ENCODE measurements around the gene MAST4.

DNA sequence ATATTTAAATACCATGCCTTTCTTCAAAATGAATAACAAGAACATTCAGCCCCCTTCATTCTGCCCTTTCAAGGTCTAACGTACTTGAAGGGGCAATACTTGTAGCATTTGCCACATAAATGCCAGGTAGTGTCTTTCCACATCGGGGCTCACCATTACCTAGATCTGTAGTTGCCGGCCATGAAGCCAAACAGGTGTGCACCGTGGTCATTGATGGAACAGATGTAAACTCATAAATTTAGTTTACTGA lies 407.4 kb downstream of the MAST4 start:
- TF ChIP-seq, protein P1, sequence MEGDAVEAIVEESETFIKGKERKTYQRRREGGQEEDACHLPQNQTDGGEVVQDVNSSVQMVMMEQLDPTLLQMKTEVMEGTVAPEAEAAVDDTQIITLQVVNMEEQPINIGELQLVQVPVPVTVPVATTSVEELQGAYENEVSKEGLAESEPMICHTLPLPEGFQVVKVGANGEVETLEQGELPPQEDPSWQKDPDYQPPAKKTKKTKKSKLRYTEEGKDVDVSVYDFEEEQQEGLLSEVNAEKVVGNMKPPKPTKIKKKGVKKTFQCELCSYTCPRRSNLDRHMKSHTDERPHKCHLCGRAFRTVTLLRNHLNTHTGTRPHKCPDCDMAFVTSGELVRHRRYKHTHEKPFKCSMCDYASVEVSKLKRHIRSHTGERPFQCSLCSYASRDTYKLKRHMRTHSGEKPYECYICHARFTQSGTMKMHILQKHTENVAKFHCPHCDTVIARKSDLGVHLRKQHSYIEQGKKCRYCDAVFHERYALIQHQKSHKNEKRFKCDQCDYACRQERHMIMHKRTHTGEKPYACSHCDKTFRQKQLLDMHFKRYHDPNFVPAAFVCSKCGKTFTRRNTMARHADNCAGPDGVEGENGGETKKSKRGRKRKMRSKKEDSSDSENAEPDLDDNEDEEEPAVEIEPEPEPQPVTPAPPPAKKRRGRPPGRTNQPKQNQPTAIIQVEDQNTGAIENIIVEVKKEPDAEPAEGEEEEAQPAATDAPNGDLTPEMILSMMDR (IDR thresholded peaks at IDR 0.05; ENCODE audit: low read length), result no peak
- TF ChIP-seq EZH2phosphoT487 (IDR thresholded peaks at IDR 0.05; ENCODE audit: low read length) (no peak), EZH2 (optimal IDR thresholded peaks at IDR 0.05; ENCODE audit: low read depth, low read length) (no peak)

All from MM.1S (cell line).